Activated T-cell treated with anti-CD3 and anti-CD28 coated beads for 48 hours (primary cell): ENCODE results near the gene ITK.

Experiments
- DNase-seq: peaks from one replicate; pipeline ENCODE4 v3.0.0-alpha.2; 2020; ENCODE audit warnings: low read depth

Gene ITK

DNA sequence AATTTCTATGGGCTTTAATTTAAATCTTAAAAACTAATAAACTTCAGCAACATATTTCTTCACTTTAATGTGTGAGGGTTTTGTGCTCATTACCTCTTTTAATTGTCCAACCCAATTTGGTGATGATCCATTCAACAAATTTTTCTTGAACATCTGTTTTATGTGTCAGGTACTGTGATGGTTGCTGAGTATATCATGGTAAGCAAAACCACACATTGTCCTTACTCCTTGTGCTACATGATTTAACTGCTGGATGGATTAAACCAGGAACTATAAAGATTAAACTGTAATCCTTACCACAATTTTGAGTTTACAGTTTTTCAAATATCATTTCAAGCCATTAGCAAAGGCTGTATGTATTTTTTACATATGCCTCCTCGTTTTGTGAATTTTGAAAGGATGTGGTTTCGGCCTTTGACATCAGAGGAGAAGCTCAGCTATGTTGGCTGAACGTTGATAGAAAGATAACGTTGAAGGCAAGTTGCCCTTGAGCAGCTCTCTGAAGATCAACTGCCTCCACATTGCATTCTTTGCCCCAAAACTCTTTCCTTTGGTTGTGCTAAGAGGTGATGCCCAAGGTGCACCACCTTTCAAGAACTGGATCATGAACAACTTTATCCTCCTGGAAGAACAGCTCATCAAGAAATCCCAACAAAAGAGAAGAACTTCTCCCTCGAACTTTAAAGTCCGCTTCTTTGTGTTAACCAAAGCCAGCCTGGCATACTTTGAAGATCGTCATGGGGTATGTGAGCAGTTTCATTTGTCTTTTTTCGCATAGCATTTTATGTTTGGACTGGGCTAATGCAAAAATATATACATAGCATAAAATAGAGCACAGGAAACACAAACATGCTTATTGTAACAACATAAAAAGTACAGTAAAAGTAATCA, at the start of gene ITK:
Gene ITK, plus strand, starts transcription at position 467 of the 891 bp plus-strand sequence. Its CDS starts 138 bp downstream, at position 605.
- no peak for DNase-seq

GRCh38 chr5:157130925-157131324, 49.7 kb upstream of the ITK start:
- DNase-seq: no peak

GRCh38 chr5:157132281-157132612, 48.4 kb upstream of the ITK start:
- no peak for DNase-seq

GRCh38 chr5:157137691-157138090, 42.9 kb upstream of the ITK start:
- DNase-seq: no peak

GRCh38 chr5:157142317-157143126, 38.1 kb upstream of the ITK start, which contains the start of gene MED7:
Gene MED7, minus strand, starts transcription at chr5:157142865. Its CDS starts 3,434 bp downstream, at chr5:157139431.
- DNase-seq: peak; percentile 86

DNA sequence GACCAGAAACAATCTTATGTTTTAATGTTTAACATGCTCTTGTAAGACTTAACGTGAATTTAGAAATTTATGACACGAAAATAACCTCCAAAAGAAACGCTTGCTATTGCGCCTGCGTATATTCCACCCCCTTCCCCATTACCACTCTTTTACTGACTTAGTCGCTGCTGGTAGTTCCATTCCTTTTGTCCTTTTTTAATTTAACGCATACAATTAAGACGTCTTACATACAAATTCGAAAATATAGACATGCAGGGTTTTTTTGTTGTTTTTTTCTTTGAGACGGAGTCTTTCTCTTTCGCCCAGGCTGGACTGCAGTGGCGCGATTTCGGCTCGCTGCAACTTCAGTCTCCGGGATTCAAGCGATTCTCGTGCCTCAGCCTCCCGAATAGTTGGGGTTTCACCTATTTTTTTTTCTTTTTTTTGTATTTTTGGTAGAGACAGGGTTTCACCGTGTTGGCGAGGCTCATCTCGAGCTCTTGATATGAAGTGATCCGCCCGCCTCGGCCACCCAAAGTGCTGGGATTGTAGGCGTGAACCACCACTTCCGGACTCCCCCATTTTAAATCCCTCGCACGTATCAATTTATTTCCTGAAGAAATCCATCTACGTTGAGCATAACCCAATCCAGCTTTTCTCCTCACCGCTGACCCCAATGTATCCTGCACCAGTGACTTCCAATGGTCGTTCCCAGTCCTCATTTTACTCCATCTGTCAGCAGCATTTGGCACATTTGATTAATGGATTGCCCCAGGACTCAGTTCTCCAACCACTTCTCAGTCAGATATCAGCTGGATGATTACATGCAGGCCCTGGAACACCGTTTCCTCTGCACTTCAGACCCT, 37.3 kb upstream of the ITK start:
- DNase-seq: peak; percentile 49

DNA sequence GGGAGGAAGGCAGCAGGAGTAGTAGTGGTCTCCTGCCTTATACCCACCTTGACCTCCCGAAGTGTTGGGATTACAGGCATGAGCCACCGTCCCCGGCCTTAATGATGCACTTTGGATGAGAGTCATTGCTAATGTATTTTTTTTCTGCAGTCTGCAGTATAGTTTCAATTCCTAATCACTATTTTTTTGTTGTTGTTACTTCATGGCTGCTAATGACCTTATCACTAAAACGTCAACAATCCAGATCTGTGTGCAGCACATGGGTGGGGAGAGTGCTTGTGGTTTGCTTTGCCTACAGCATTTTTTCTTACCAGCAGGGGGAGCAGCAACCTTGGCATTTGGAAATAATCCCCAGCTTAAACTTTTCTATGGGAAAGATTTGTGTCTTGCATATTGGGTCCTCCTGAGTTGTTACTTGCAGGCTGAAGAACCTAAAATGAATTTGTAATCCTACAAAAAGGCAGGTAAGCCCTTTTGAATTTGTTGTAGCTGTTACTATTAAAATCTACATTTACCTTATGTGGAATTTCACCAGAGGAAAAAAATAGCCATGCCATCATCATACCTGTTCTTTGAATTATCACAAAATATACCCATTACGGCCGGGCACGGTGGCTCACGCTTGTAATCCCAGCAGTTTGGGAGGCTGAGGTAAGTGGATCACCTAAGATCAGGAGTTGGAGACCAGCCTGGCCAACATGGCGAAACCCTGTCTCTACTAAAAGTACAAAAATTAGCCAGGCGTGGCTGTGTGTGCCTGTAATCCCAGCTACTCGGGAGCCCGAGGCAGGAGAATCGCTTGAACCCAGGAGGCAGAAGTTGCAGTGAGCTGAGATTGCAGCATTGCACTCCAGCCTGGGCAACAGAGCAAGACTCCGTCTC, 31.7 kb upstream of the ITK start:
- peak; percentile 71 for DNase-seq

- no peak for DNase-seq
Observed at GRCh38 chr5:157150995-157151394, 29.6 kb upstream of the ITK start.

- no peak for DNase-seq
Observed at GRCh38 chr5:157155297-157155696, 25.3 kb upstream of the ITK start.

GRCh38 chr5:157157293-157157891, 23.2 kb upstream of the ITK start:
- DNase-seq: no peak

DNA sequence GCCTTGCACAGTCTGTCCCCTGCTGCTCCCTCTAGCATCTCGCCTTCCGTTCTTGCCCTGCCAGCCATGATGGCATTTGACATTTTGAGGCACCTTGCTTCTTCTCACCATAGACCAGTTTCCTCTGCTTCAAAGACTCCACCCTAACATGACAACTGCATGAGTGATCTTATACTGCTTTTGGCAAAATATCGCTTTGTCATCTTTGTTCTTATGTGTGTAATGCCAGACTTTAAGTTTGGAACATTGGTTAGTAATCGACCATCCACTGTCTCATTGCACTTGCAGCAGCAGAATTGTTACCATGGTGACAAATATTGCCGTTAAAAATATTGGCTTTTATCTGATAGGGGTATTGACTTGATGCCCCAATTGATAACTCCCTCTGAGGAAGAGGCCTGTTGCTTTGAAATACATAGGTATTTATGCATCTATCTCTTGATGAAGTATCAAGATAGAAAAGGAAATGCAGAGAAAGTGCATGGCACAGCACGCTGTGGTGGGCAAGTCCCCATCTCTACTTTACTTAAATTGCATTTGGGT, 21.4 kb upstream of the ITK start:
- no peak for DNase-seq

- no peak for DNase-seq
Observed at GRCh38 chr5:157160001-157160400, 20.6 kb upstream of the ITK start.

DNA sequence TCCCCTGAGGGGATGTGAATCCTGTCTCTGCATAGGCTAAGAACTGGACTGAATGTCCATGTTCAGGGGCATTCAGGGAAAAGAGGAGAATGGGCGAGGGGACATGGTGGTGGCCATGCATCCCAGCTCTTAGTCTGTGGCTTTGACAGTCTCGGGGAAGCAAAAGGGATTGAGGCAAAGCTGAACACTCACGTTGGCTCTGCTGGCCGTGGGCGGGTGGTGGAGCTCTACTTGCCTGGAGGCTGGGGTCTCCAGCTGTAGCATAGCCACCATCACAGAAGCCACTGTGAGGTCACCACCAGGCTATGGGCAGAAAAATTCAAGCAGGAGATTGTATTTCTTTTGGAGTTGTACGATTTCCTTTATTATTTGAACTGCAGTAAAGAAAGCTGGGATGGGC, 18.6 kb upstream of the ITK start:
- no peak for DNase-seq

GRCh38 chr5:157162919-157163510, 17.6 kb upstream of the ITK start:
- DNase-seq: no peak

GRCh38 chr5:157164521-157164920, 16.1 kb upstream of the ITK start:
- DNase-seq: no peak

DNA sequence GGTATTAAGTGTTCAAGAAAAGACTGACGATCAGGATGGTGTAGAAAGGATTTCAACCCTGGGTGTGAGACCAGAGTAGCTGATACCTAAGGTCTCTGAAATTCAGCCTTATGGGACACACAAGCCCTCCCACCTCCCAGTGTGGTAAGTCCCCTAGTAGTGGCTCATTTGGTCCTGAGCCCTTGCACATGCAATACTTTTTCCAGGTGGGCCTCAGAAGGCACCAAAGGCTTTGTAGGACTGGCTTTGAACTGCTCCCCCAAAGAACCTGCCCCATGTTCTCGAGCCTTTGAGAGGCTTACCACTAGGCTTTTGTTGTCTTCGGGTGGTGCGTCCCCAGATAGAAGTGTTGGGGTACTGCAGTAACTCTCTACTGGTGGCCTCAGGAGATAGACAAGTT, 15.4 kb upstream of the ITK start:
- no peak for DNase-seq

DNA sequence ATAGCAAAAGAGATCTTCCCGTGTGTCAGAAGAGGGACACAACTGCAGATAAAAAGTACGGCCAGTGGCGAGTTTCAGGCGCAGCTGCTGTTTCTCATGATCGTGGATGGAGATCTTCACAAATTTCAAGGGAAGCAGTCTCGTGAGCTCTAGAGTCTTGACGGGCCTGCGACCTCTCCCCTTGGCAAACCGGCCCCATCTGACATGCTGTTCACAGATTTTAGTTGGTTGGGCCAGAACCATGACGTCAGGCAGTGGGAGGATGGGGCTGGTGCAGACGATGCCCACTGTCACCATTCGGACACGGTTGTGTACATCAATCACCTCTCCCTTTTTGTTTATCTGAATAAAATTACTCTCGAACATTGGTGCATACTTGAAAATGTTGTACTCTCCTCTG, 15.0 kb upstream of the ITK start:
- DNase-seq: no peak

DNA sequence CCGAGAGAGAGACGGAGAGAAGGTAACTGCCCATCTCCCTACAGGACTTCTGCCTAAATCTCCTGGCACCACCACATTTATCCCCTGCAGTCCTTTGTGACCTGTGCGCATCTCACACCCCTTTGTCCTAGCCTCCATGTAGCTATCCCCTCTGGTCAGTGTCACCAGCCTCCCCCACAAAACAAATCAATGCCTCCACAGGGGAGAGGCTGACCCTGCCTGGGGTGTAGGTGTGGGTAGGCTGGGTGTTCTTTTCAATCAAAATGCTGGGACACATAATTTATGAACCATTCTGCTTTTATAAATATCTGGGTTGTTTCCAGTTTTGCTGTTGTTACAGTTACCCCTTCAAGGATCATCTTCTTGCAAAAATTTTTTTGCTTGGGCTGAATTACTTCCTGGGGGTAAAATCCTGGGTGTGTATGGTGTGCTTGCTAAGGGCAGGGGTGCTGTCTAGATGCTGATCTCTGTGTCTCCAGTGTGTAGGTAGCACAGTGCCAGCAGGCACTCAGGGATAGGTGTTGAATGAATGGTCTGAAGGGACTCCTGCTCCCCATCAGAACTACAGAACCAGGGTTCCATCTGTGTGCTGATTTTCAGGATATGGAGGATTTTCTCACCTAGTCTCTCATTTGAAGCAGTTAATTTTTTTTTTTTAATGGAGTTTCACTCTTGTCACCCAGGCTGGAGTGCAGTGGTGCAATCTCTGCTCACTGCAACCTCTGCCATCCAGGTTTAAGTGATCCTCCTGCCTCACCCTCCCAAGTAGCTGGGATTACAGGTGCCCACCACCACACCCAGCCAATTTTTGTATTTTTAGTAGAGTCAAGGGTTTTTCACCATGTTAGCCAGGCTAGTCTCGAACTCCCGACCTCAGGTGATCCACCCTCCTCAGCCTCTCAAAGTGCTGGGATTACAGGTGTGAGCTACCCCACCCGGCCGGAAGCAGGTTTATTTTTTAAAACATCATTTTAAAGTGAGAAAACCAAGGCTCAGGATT, 14.1 kb upstream of the ITK start, which contains the start of gene GARIN3:
Gene GARIN3, minus strand, starts transcription at position 51 of the 1,000 bp plus-strand sequence. CDS start 96 bp downstream, outside the sequence.
- DNase-seq: no peak

GRCh38 chr5:157167214-157167621, 13.4 kb upstream of the ITK start:
- no peak for DNase-seq
